HT-29 (cell line): ENCODE results near the gene PCNX3. TPM values are rescaled to one million over a fixed set of nuclear protein-coding genes. Genes with fewer than 3 reads are reported as not detected.

Source experiments
- small RNA-seq: library from RNA; depleted of rRNA; stranded (forward); fragments of <200 nt; gene quantifications from one replicate; pipeline ENCODE3, GENCODE V24; 2014
- total RNA-seq: library from RNA; depleted of rRNA; stranded (reverse); fragments of >200 nt; shearing (Covaris generic); gene quantifications from 2 replicates; pipeline ENCODE4 v1.2.3, GENCODE V29; 2014; rRNA removed

PCNX3 gene
- total RNA-seq, 1 experiment from 2014 or later = 102 TPM

Small RNA genes within 50 kb of the gene (small RNA-seq; reads per million reads assigned to genes)
- gene MIR4489 (not detected), gene MIR4690 (not detected)

Other genes starting within 250 kb of the PCNX3 start
- gene SLC25A45, start 233.1 kb upstream of the PCNX3 start, total RNA-seq = 5.8 and 8.8 TPM in 2 replicates
- gene FRMD8, start 229.1 kb upstream of the PCNX3 start, total RNA-seq = 102 and 106 TPM in 2 replicates
- 50.1 and 61.5 TPM in 2 replicates for gene NEAT1, start 193.0 kb upstream of the PCNX3 start, total RNA-seq
- 1,827 and 2,040 TPM in 2 replicates for gene MALAT1, start 116.7 kb upstream of the PCNX3 start, total RNA-seq
- 177 and 182 TPM in 2 replicates for gene SCYL1, start 90.7 kb upstream of the PCNX3 start, total RNA-seq
- gene LTBP3, start 57.4 kb upstream of the PCNX3 start, total RNA-seq = 146 and 164 TPM in 2 replicates
- gene ZNRD2, start 45.3 kb upstream of the PCNX3 start, total RNA-seq = 137 and 158 TPM in 2 replicates
- 122 and 127 TPM in 2 replicates for gene FAM89B, start 43.2 kb upstream of the PCNX3 start, total RNA-seq
- gene EHBP1L1, start 39.7 kb upstream of the PCNX3 start, total RNA-seq = 125 and 149 TPM in 2 replicates
- 1.2 and 2.5 TPM in 2 replicates for gene KCNK7, start 20.0 kb upstream of the PCNX3 start, total RNA-seq
- 129 and 134 TPM in 2 replicates for gene MAP3K11, start 1.6 kb upstream of the PCNX3 start, total RNA-seq
- gene SIPA1, start 22.3 kb downstream of the PCNX3 start, total RNA-seq = 79.1 and 95.3 TPM in 2 replicates
- 87.3 and 112 TPM in 2 replicates for gene RELA, start 47.1 kb downstream of the PCNX3 start, total RNA-seq
- gene KAT5, start 96.5 kb downstream of the PCNX3 start, total RNA-seq = 106 and 112 TPM in 2 replicates
- 47.3 and 71.2 TPM in 2 replicates for gene RNASEH2C, start 105.0 kb downstream of the PCNX3 start, total RNA-seq
- gene AP5B1, start 165.2 kb downstream of the PCNX3 start, total RNA-seq = 18.2 and 20.2 TPM in 2 replicates
- gene OVOL1, start 171.3 kb downstream of the PCNX3 start, total RNA-seq = 42.2 and 42.8 TPM in 2 replicates
- not detected in 2 replicates for gene SNX32, start 218.2 kb downstream of the PCNX3 start, total RNA-seq
- gene CFL1, start 242.4 kb downstream of the PCNX3 start, total RNA-seq = 2,410 and 2,611 TPM in 2 replicates
- gene MUS81, start 244.7 kb downstream of the PCNX3 start, total RNA-seq = 118 and 143 TPM in 2 replicates